Endothelial cell of umbilical vein (primary cell): ENCODE results near the gene HSP90AA1.

Source experiments
- EZH2 ChIP-seq: IDR thresholded peaks from 2 replicates; pipeline ENCODE4 v1.6.1; 2012; ENCODE audit warnings: borderline replicate concordance, low read depth, mild to moderate bottlenecking, moderate library complexity, low read length, inconsistent platforms; ENCODE audit not compliant: severe bottlenecking
- POLR2AphosphoS5 ChIP-seq: IDR thresholded peaks from 2 replicates; pipeline ENCODE4 v1.6.1; 2012; ENCODE audit warnings: low read depth, mild to moderate bottlenecking, control low read depth, low read length, moderate library complexity; ENCODE audit not compliant: insufficient read depth
- TF ChIP-seq, protein P1 (sequence below), 2 donors: IDR thresholded peaks; 1 replicate in 1 of 2; 2 replicates in 1 of 2; pipeline ENCODE4 v1.5.1; 2011; ENCODE audit warnings: low read length in 2 of 2, mild to moderate bottlenecking in 2 of 2, moderate library complexity in 2 of 2, control low read depth in 1 of 2, inconsistent platforms in 1 of 2, low read depth in 1 of 2; ENCODE audit not compliant: insufficient read depth in 1 of 2; ENCODE audit errors: extremely low read depth in 1 of 2

DNA sequence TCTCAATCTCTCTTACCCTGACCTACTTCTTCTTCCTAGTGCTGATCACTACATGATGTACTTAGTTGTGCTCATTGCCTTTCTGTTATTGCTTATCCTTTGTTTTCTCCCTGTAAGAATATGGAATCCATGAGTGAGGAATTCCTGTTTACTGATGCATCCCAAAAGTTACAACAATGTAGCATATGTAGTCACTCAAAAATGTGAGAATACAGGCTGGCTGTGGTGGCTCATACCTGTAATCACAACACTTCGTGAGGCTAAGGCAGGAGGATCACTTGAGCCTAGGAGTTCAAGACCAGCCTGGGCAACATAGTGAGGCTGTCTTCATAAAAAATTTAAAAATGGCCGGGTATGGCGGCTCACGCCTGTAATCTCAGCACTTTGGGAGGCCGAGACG lies 44.9 kb upstream of the HSP90AA1 start:
- TF ChIP-seq POLR2AphosphoS5 (no peak), EZH2 (no peak)
- TF ChIP-seq, protein P1, sequence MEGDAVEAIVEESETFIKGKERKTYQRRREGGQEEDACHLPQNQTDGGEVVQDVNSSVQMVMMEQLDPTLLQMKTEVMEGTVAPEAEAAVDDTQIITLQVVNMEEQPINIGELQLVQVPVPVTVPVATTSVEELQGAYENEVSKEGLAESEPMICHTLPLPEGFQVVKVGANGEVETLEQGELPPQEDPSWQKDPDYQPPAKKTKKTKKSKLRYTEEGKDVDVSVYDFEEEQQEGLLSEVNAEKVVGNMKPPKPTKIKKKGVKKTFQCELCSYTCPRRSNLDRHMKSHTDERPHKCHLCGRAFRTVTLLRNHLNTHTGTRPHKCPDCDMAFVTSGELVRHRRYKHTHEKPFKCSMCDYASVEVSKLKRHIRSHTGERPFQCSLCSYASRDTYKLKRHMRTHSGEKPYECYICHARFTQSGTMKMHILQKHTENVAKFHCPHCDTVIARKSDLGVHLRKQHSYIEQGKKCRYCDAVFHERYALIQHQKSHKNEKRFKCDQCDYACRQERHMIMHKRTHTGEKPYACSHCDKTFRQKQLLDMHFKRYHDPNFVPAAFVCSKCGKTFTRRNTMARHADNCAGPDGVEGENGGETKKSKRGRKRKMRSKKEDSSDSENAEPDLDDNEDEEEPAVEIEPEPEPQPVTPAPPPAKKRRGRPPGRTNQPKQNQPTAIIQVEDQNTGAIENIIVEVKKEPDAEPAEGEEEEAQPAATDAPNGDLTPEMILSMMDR (IDR thresholded peaks at IDR 0.05; ENCODE audit: extremely low read depth in 1 of 2, insufficient read depth in 1 of 2, low read depth in 1 of 2, low read length in 2 of 2): no peak
